ENCODE measurements around the gene CHST15.

The CHST15 gene

DNA sequence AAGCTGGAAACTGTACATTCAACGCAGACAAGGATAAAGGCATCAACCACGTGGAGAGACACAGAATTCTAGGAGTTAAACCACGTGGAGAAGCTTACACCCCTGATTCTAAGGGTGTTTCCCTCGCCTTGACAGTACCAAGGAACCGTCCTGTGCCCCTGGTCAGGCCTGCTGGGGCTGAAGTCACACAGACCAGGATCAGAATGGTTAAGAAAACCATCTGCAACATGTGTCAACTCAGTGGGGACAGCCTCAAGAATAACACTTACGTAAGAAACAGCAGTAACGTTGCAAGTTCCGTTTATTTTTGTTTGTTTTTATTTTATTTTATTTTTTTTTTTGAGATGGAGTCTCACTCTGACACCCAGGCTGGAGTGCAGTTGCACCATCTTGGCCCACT, 55.6 kb downstream of the CHST15 start:
- Histone ChIP-seq H3F3A (ENCODE audit: control insufficient read depth, insufficient read depth) (peaks cover 3% of the 10 kb centered on the region; the same call in 1 of the 2 replicates), H3K36me3 (ENCODE audit: control insufficient read depth, low read length) (peaks cover 76% of the 10 kb centered on the region), H3K9me3 (ENCODE audit: control insufficient read depth, insufficient read depth, low read length) (no peaks in the 10 kb centered on the region), H3K4me3 (ENCODE audit: low read length) (no peak overlapping the region), H3K79me2 (ENCODE audit: control insufficient read depth, low read length) (peaks cover 3% of the 10 kb centered on the region), H3K4me2 (ENCODE audit: low read length) (no peak overlapping the region), H4K20me1 (ENCODE audit: control insufficient read depth, insufficient read depth, low read depth, low read length) (no peaks in the 10 kb centered on the region), H3K27me3 (ENCODE audit: control insufficient read depth, low read length) (no peaks in the 10 kb centered on the region), H3K4me1 (ENCODE audit: control insufficient read depth, low read length) (peaks cover 37% of the 10 kb centered on the region), H3K27ac (ENCODE audit: low read depth, low read length) (no peak overlapping the region), H3K9me2 (replicated peaks; ENCODE audit: control insufficient read depth, low read length) (no peaks in the 10 kb centered on the region)
- TF ChIP-seq, protein P1, sequence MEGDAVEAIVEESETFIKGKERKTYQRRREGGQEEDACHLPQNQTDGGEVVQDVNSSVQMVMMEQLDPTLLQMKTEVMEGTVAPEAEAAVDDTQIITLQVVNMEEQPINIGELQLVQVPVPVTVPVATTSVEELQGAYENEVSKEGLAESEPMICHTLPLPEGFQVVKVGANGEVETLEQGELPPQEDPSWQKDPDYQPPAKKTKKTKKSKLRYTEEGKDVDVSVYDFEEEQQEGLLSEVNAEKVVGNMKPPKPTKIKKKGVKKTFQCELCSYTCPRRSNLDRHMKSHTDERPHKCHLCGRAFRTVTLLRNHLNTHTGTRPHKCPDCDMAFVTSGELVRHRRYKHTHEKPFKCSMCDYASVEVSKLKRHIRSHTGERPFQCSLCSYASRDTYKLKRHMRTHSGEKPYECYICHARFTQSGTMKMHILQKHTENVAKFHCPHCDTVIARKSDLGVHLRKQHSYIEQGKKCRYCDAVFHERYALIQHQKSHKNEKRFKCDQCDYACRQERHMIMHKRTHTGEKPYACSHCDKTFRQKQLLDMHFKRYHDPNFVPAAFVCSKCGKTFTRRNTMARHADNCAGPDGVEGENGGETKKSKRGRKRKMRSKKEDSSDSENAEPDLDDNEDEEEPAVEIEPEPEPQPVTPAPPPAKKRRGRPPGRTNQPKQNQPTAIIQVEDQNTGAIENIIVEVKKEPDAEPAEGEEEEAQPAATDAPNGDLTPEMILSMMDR (IDR thresholded peaks at IDR 0.05; ENCODE audit: low read depth, low read length, poor library complexity, severe bottlenecking): no peak
- TF ChIP-seq EZH2phosphoT487 (IDR thresholded peaks at IDR 0.05; ENCODE audit: borderline replicate concordance, low read length): no peak

DNA sequence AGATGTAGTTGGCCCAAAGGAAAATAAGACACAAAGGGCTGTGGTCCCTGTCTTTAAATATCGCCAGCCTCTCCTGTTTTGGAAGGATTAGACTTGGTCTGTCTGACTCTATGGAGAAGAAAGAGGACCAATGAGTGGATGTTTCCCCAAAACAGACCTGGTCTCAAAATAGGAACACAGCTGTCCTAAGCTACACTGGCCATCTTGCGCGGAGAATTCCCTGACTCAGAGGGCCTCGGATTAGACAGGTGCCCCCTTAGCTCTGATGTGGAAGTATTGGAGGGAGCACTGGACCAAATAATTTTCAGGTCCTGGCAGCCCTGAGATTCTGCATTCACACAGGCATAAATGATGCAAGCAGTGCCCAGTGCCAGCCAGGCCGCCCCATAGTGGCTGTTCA, 56.1 kb downstream of the CHST15 start:
- Histone ChIP-seq H4K20me1 (ENCODE audit: control insufficient read depth, insufficient read depth, low read depth, low read length) (no peaks in the 10 kb centered on the region), H3K36me3 (ENCODE audit: control insufficient read depth, low read length) (peaks cover 76% of the 10 kb centered on the region), H3K4me2 (ENCODE audit: low read length) (0 out of 2 replicates have a peak overlapping the region, but pooled peaks have one; percentile 89), H3K27ac (ENCODE audit: low read depth, low read length) (peak overlapping the region; percentile 85; the same call in 1 of the 2 replicates), H3K9me3 (ENCODE audit: control insufficient read depth, insufficient read depth, low read length) (no peaks in the 10 kb centered on the region), H3K9me2 (replicated peaks; ENCODE audit: control insufficient read depth, low read length) (no peaks in the 10 kb centered on the region), H3K27me3 (ENCODE audit: control insufficient read depth, low read length) (no peaks in the 10 kb centered on the region), H3F3A (ENCODE audit: control insufficient read depth, insufficient read depth) (peaks cover 3% of the 10 kb centered on the region; the same call in 1 of the 2 replicates), H3K79me2 (ENCODE audit: control insufficient read depth, low read length) (no peaks in the 10 kb centered on the region), H3K4me1 (ENCODE audit: control insufficient read depth, low read length) (peaks cover 32% of the 10 kb centered on the region), H3K4me3 (ENCODE audit: low read length) (no peak overlapping the region)
- TF ChIP-seq, protein P1 (IDR thresholded peaks at IDR 0.05; ENCODE audit: low read depth, low read length, poor library complexity, severe bottlenecking): no peak
- TF ChIP-seq EZH2phosphoT487 (IDR thresholded peaks at IDR 0.05; ENCODE audit: borderline replicate concordance, low read length): no peak

DNA sequence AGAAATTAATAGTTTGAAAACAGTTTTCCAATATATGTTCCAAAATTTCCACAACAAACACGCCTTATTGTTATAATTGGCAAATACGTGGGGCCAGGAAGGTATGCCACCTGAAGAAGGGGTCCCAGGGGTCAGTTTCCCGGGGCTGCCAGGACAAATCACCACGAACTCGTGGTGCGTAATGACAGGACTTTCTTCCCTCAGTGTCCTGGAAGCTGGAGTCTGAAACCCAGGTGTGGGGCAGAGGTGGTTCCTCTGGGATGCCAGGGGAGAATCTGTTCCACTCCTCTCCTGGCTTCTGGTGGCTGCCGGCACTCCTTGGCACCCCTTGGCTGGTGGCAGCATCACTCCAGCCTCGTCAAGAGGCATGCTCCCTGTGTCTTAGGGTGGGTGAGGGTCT, 56.7 kb downstream of the CHST15 start:
- Histone ChIP-seq H3K27me3 (ENCODE audit: control insufficient read depth, low read length) (no peaks in the 10 kb centered on the region), H3K9me3 (ENCODE audit: control insufficient read depth, insufficient read depth, low read length) (no peaks in the 10 kb centered on the region), H3K36me3 (ENCODE audit: control insufficient read depth, low read length) (peaks cover 76% of the 10 kb centered on the region), H3K79me2 (ENCODE audit: control insufficient read depth, low read length) (no peaks in the 10 kb centered on the region), H4K20me1 (ENCODE audit: control insufficient read depth, insufficient read depth, low read depth, low read length) (no peaks in the 10 kb centered on the region), H3K4me3 (ENCODE audit: low read length) (peak overlapping the region; percentile 69), H3K4me1 (ENCODE audit: control insufficient read depth, low read length) (peaks cover 31% of the 10 kb centered on the region), H3K9me2 (replicated peaks; ENCODE audit: control insufficient read depth, low read length) (no peaks in the 10 kb centered on the region), H3K27ac (ENCODE audit: low read depth, low read length) (peak overlapping the region; percentile 85), H3K4me2 (ENCODE audit: low read length) (peak overlapping the region; percentile 89), H3F3A (ENCODE audit: control insufficient read depth, insufficient read depth) (peaks cover 3% of the 10 kb centered on the region; the same call in 1 of the 2 replicates)
- TF ChIP-seq, protein P1 (IDR thresholded peaks at IDR 0.05; ENCODE audit: low read depth, low read length, poor library complexity, severe bottlenecking): no peak
- no peak for TF ChIP-seq EZH2phosphoT487 (IDR thresholded peaks at IDR 0.05; ENCODE audit: borderline replicate concordance, low read length)
